Activated T-helper 17 cell treated with anti-CD3 and anti-CD28 coated beads, Interleukin-2, amount 50 U/mL, for 72 hours (primary cell): ENCODE data around the gene ESRRG. TPM values are rescaled to one million over a fixed set of nuclear protein-coding genes. Genes with fewer than 3 reads are reported as not detected.
"Not testable (repeated sequence)": the region's sequence is repeated elsewhere in the genome, so short reads cannot be mapped to it uniquely, and the experiment has no call there.

Experiments
- ATAC-seq: fragments of 150-1000 bp; cut with Tn5 transposase; replicated peaks from 2 replicates; pipeline ENCODE4 v1.10.0; 2021; ENCODE audit warnings: mild to moderate bottlenecking, moderate library complexity
- H3K27ac Mint-ChIP-seq: one replicate; pipeline ENCODE4 v1.8.0; 2022; ENCODE audit warnings: mixed read lengths
- H3K27me3 Mint-ChIP-seq: one replicate; pipeline ENCODE4 v1.8.0; 2022; ENCODE audit warnings: mixed read lengths
- H3K36me3 Mint-ChIP-seq: one replicate; pipeline ENCODE4 v1.8.0; 2022; ENCODE audit warnings: low read depth, mild to moderate bottlenecking, mixed read lengths
- H3K4me1 Mint-ChIP-seq: one replicate; pipeline ENCODE4 v1.8.0; 2022; ENCODE audit warnings: mixed read lengths
- H3K4me3 Mint-ChIP-seq: one replicate; pipeline ENCODE4 v1.8.0; 2022; ENCODE audit warnings: mild to moderate bottlenecking, mixed read lengths
- H3K9me3 Mint-ChIP-seq: one replicate; pipeline ENCODE4 v1.8.0; 2022; ENCODE audit warnings: mixed read lengths
- total RNA-seq, 2 donors: library from RNA; stranded (reverse); gene quantifications; one replicate each; pipeline ENCODE4 v1.2.3, GENCODE V29; 2022

Gene ESRRG
- total RNA-seq, 2 donors from 2014 or later: not detected

- Mint-ChIP-seq H3K27me3 (no peaks in the 10 kb centered on the region), H3K9me3 (peaks cover 4% of the 10 kb centered on the region), H3K36me3 (no peaks in the 10 kb centered on the region), H3K27ac (no peak overlapping the region), H3K4me1 (no peaks in the 10 kb centered on the region), H3K4me3 (no peak overlapping the region)
- ATAC-seq: no peak
Measured at GRCh38 chr1:216542741-216543140, 180.5 kb downstream of the ESRRG start.

- H3K36me3 Mint-ChIP-seq: no peaks in the 10 kb centered on the region
- ATAC-seq: no peak
- H3K4me3 Mint-ChIP-seq: no peak overlapping the region
- H3K4me1 Mint-ChIP-seq: no peaks in the 10 kb centered on the region
- H3K9me3 Mint-ChIP-seq: peaks cover 4% of the 10 kb centered on the region
- H3K27ac Mint-ChIP-seq: no peak overlapping the region
- no peaks in the 10 kb centered on the region for H3K27me3 Mint-ChIP-seq
Measured at GRCh38 chr1:216542263-216542662, 181.0 kb downstream of the ESRRG start.

GRCh38 chr1:216535751-216536150 is 187.5 kb downstream of the ESRRG start:
- no peak overlapping the region for H3K27ac Mint-ChIP-seq
- no peak overlapping the region for H3K4me3 Mint-ChIP-seq
- no peaks in the 10 kb centered on the region for H3K36me3 Mint-ChIP-seq
- no peaks in the 10 kb centered on the region for H3K4me1 Mint-ChIP-seq
- H3K27me3 Mint-ChIP-seq: no peaks in the 10 kb centered on the region
- peaks cover 15% of the 10 kb centered on the region for H3K9me3 Mint-ChIP-seq
- no peak for ATAC-seq

GRCh38 chr1:216535059-216535458 is 188.2 kb downstream of the ESRRG start:
- Mint-ChIP-seq H3K36me3 (no peaks in the 10 kb centered on the region), H3K27ac (no peak overlapping the region), H3K9me3 (peaks cover 15% of the 10 kb centered on the region), H3K4me3 (no peak overlapping the region), H3K4me1 (no peaks in the 10 kb centered on the region), H3K27me3 (no peaks in the 10 kb centered on the region)
- no peak for ATAC-seq

GRCh38 chr1:216533776-216534175 is 189.5 kb downstream of the ESRRG start:
- H3K9me3 Mint-ChIP-seq: peaks cover 15% of the 10 kb centered on the region

GRCh38 chr1:216532251-216532798 is 190.9 kb downstream of the ESRRG start:
- H3K27ac Mint-ChIP-seq: no peak overlapping the region
- no peaks in the 10 kb centered on the region for H3K4me1 Mint-ChIP-seq
- no peak overlapping the region for H3K4me3 Mint-ChIP-seq
- no peak for ATAC-seq
- H3K9me3 Mint-ChIP-seq: peaks cover 15% of the 10 kb centered on the region
- H3K36me3 Mint-ChIP-seq: no peaks in the 10 kb centered on the region
- no peaks in the 10 kb centered on the region for H3K27me3 Mint-ChIP-seq

More at GRCh38 chr1:216533776-216534175, 189.5 kb downstream of the ESRRG start:
- ATAC-seq: no peak
- H3K27me3 Mint-ChIP-seq: no peaks in the 10 kb centered on the region
- H3K27ac Mint-ChIP-seq: no peak overlapping the region
- no peaks in the 10 kb centered on the region for H3K36me3 Mint-ChIP-seq
- no peak overlapping the region for H3K4me3 Mint-ChIP-seq
- no peaks in the 10 kb centered on the region for H3K4me1 Mint-ChIP-seq

- Mint-ChIP-seq H3K27me3 (no peaks in the 10 kb centered on the region), H3K4me3 (no peak overlapping the region), H3K4me1 (no peaks in the 10 kb centered on the region), H3K9me3 (peaks cover 15% of the 10 kb centered on the region), H3K27ac (no peak overlapping the region), H3K36me3 (no peaks in the 10 kb centered on the region)
- ATAC-seq: no peak
Measured at GRCh38 chr1:216531263-216532239, 191.7 kb downstream of the ESRRG start.

GRCh38 chr1:216529851-216530250 is 193.4 kb downstream of the ESRRG start:
- not testable (repeated sequence) for H3K27ac Mint-ChIP-seq, H3K9me3 Mint-ChIP-seq, ATAC-seq, H3K36me3 Mint-ChIP-seq, H3K27me3 Mint-ChIP-seq, H3K4me3 Mint-ChIP-seq, H3K4me1 Mint-ChIP-seq

GRCh38 chr1:216528816-216529215 is 194.4 kb downstream of the ESRRG start:
- no peak overlapping the region for H3K4me3 Mint-ChIP-seq
- peaks cover 4% of the 10 kb centered on the region for H3K9me3 Mint-ChIP-seq
- no peak overlapping the region for H3K27ac Mint-ChIP-seq
- ATAC-seq: no peak
- no peaks in the 10 kb centered on the region for H3K36me3 Mint-ChIP-seq
- H3K27me3 Mint-ChIP-seq: no peaks in the 10 kb centered on the region
- H3K4me1 Mint-ChIP-seq: no peaks in the 10 kb centered on the region

GRCh38 chr1:216523449-216524190 is 199.6 kb downstream of the ESRRG start:
- Mint-ChIP-seq H3K4me1 (no peaks in the 10 kb centered on the region), H3K9me3 (peaks cover 4% of the 10 kb centered on the region), H3K4me3 (no peak overlapping the region), H3K36me3 (no peaks in the 10 kb centered on the region), H3K27ac (no peak overlapping the region), H3K27me3 (no peaks in the 10 kb centered on the region)
- ATAC-seq: no peak

GRCh38 chr1:216523043-216523442 is 200.2 kb downstream of the ESRRG start:
- peaks cover 6% of the 10 kb centered on the region for H3K9me3 Mint-ChIP-seq
- no peaks in the 10 kb centered on the region for H3K4me1 Mint-ChIP-seq
- no peaks in the 10 kb centered on the region for H3K27me3 Mint-ChIP-seq
- H3K4me3 Mint-ChIP-seq: no peak overlapping the region
- ATAC-seq: no peak
- H3K36me3 Mint-ChIP-seq: no peaks in the 10 kb centered on the region
- no peak overlapping the region for H3K27ac Mint-ChIP-seq

GRCh38 chr1:216521477-216521876 is 201.8 kb downstream of the ESRRG start:
- Mint-ChIP-seq H3K4me3 (no peak overlapping the region), H3K27ac (no peak overlapping the region), H3K36me3 (no peaks in the 10 kb centered on the region), H3K9me3 (peaks cover 11% of the 10 kb centered on the region), H3K27me3 (no peaks in the 10 kb centered on the region), H3K4me1 (no peaks in the 10 kb centered on the region)
- no peak for ATAC-seq

- Mint-ChIP-seq H3K4me3 (no peak overlapping the region), H3K27ac (no peak overlapping the region), H3K4me1 (no peaks in the 10 kb centered on the region), H3K9me3 (peaks cover 7% of the 10 kb centered on the region), H3K36me3 (no peaks in the 10 kb centered on the region), H3K27me3 (no peaks in the 10 kb centered on the region)
- ATAC-seq: no peak
Measured at GRCh38 chr1:216518844-216519627, 204.2 kb downstream of the ESRRG start.

- H3K36me3 Mint-ChIP-seq: no peaks in the 10 kb centered on the region
- no peaks in the 10 kb centered on the region for H3K4me1 Mint-ChIP-seq
- H3K27ac Mint-ChIP-seq: no peak overlapping the region
- H3K4me3 Mint-ChIP-seq: no peak overlapping the region
- ATAC-seq: no peak
- no peaks in the 10 kb centered on the region for H3K27me3 Mint-ChIP-seq
- H3K9me3 Mint-ChIP-seq: peaks cover 10% of the 10 kb centered on the region
Measured at GRCh38 chr1:216502528-216503162, 220.6 kb downstream of the ESRRG start.
